ENCODE measurements around the gene GPNMB. TPM values are rescaled to one million over a fixed set of nuclear protein-coding genes. Genes with fewer than 3 reads are reported as not detected.
A peak's percentile ranks its signal among the peaks of the same experiment; 100 is the strongest.
"Not testable (repeated sequence)": the region's sequence is repeated elsewhere in the genome, so short reads cannot be mapped to it uniquely, and the experiment has no call there.

Gene GPNMB
- 479 and 525 TPM in 2 replicates for total RNA-seq (ENCODE audit: low replicate concordance)

- no peak for TF ChIP-seq CTCF (IDR thresholded peaks at IDR 0.05; ENCODE audit: insufficient read depth, low read length)
- peak; percentile 97 for DNase-seq (ENCODE audit: low read depth)
- peak within 1 kb of the TSS; percentile 81 for H3K4me3 ChIP-seq (ENCODE audit: low read depth, low read length)
Observed at GRCh38 chr7:23246555-23246954, at the start of gene GPNMB. GPNMB (plus strand) TSS chr7:23246775; CDS start chr7:23246858, 83 bp downstream.

GRCh38 chr7:23197745-23198144, 48.8 kb upstream of the GPNMB start:
- not testable (repeated sequence) for DNase-seq (ENCODE audit: low read depth); H3K4me3 ChIP-seq (ENCODE audit: low read depth, low read length)

GRCh38 chr7:23200331-23200730, 46.2 kb upstream of the GPNMB start:
- TF ChIP-seq CTCF (IDR thresholded peaks at IDR 0.05; ENCODE audit: insufficient read depth, low read length): no peak
- no peak overlapping the region for H3K4me3 ChIP-seq (ENCODE audit: low read depth, low read length)
- no peak for DNase-seq (ENCODE audit: low read depth)

GRCh38 chr7:23204241-23204640, 42.3 kb upstream of the GPNMB start:
- no peak for TF ChIP-seq CTCF (IDR thresholded peaks at IDR 0.05; ENCODE audit: insufficient read depth, low read length)
- H3K4me3 ChIP-seq (ENCODE audit: low read depth, low read length): no peak overlapping the region
- DNase-seq (ENCODE audit: low read depth): no peak

GRCh38 chr7:23205577-23205908, 41.0 kb upstream of the GPNMB start:
- no peak for TF ChIP-seq CTCF (IDR thresholded peaks at IDR 0.05; ENCODE audit: insufficient read depth, low read length)
- no peak for DNase-seq (ENCODE audit: low read depth)
- no peak overlapping the region for H3K4me3 ChIP-seq (ENCODE audit: low read depth, low read length)

- no peak for TF ChIP-seq CTCF (IDR thresholded peaks at IDR 0.05; ENCODE audit: insufficient read depth, low read length)
- DNase-seq (ENCODE audit: low read depth): no peak
- H3K4me3 ChIP-seq (ENCODE audit: low read depth, low read length): no peak overlapping the region
Observed at GRCh38 chr7:23205909-23206767, 40.4 kb upstream of the GPNMB start.

GRCh38 chr7:23207021-23207420, 39.6 kb upstream of the GPNMB start:
- H3K4me3 ChIP-seq (ENCODE audit: low read depth, low read length): no peak overlapping the region
- no peak for TF ChIP-seq CTCF (IDR thresholded peaks at IDR 0.05; ENCODE audit: insufficient read depth, low read length)
- no peak for DNase-seq (ENCODE audit: low read depth)
